GM12878 (cell line): ENCODE results near the gene LHX6. TPM values are rescaled to one million over a fixed set of nuclear protein-coding genes. Genes with fewer than 3 reads are reported as not detected.

ENCODE experiments used
- ATAC-seq: fragments of 200-7000 bp; cut with Tn5 transposase; 3 replicates; pipeline ENCODE4 v1.9.1; 2020; ENCODE audit warnings: mild to moderate bottlenecking, moderate library complexity
- BruUV-seq: library from RNA; stranded (reverse); fragments of 400-500 nt; replicated peaks from 2 replicates; lab custom pipeline; 2021; lab: Mats Ljungman, UMichigan
- CTCF ChIA-PET: fragments of 300-600 bp; sonication (Branson Sonifier 250); formaldehyde crosslinking; extraction: SDS; loops from one replicate; lab custom pipeline; 2021; ENCODE audit warnings: inconsistent platforms; lab: Yijun Ruan, JAX
- POLR2A ChIA-PET: fragments of 350-600 bp; formaldehyde crosslinking; extraction: SDS; loops from one replicate; lab custom pipeline; 2021; ENCODE audit warnings: inconsistent platforms; lab: Charles Lee
- RAD21 ChIA-PET: fragments of 300-600 bp; sonication (Branson Sonifier 250); formaldehyde crosslinking; loops from one replicate; lab custom pipeline; 2023; ENCODE audit warnings: antibody characterized with exemption; ENCODE audit not compliant: unreplicated experiment; lab: Charles Lee
- SMC1A ChIA-PET: fragments of 300-600 bp; sonication (Branson Sonifier 250); formaldehyde crosslinking; loops from one replicate; lab custom pipeline; 2023; ENCODE audit not compliant: unreplicated experiment, uncharacterized antibody; lab: Charles Lee
- DNase-seq: peaks from one replicate; pipeline ENCODE4 v3.0.0-alpha.2; 2011; ENCODE audit warnings: low read depth, low spot score
- FAIRE-seq: peaks from 3 replicates; lab custom pipeline; 2011; peaks lifted over from hg19 to GRCh38; lab: Jason Lieb, UNC
- H2AFZ ChIP-seq: 2 replicates; pipeline ENCODE4 v1.6.0; 2011; ENCODE audit warnings: low read depth, low read length, control low read depth; ENCODE audit not compliant: control insufficient read depth
- H3K27ac ChIP-seq: 2 replicates; pipeline ENCODE4 v1.5.1; 2011; ENCODE audit warnings: control low read depth; ENCODE audit not compliant: control insufficient read depth, insufficient read depth
- H3K27me3 ChIP-seq, 2 experiments: replicated peaks in 1 of 2; 2 replicates each; pipeline versions ENCODE4 v1.6.0 to v1.6.1; 2011; ENCODE audit warnings: low read length in 1 of 2; ENCODE audit not compliant: control insufficient read depth in 2 of 2, insufficient read depth in 2 of 2
- H3K36me3 ChIP-seq, 2 experiments: 2 replicates each; pipeline ENCODE4 v1.5.1; 2011; ENCODE audit warnings: low read length in 1 of 2; ENCODE audit not compliant: control insufficient read depth in 2 of 2, insufficient read depth in 2 of 2
- H3K4me1 ChIP-seq: 2 replicates; pipeline ENCODE4 v1.6.1; 2011; ENCODE audit warnings: mild to moderate bottlenecking, low read length, moderate library complexity, mixed read lengths; ENCODE audit not compliant: control insufficient read depth, insufficient read depth
- H3K4me2 ChIP-seq: 2 replicates; pipeline ENCODE4 v1.6.0; 2011; ENCODE audit warnings: control low read depth; ENCODE audit not compliant: control insufficient read depth, insufficient read depth
- H3K4me3 ChIP-seq: fragments of 200-600 bp; sonication (generic); 2 replicates; pipeline ENCODE4 v1.5.1; 2016
- H3K79me2 ChIP-seq: 2 replicates; pipeline ENCODE4 v1.6.0; 2011; ENCODE audit warnings: low read length; ENCODE audit not compliant: control insufficient read depth, insufficient read depth
- H3K9ac ChIP-seq: 2 replicates; pipeline ENCODE4 v1.8.0; 2011; ENCODE audit warnings: low read length, control low read depth, mixed read lengths; ENCODE audit not compliant: control insufficient read depth, insufficient read depth
- H3K9me3 ChIP-seq: replicated peaks from 3 replicates; pipeline ENCODE4 v1.5.1; 2011; ENCODE audit warnings: mild to moderate bottlenecking, low read length; ENCODE audit not compliant: control insufficient read depth, insufficient read depth
- H4K20me1 ChIP-seq: 2 replicates; pipeline ENCODE4 v1.6.0; 2011; ENCODE audit not compliant: control insufficient read depth, insufficient read depth
- DPF2 ChIP-seq: fragments of 450-650 bp; IDR thresholded peaks from 2 replicates; pipeline ENCODE4 v1.6.1; 2017; ENCODE audit warnings: mild to moderate bottlenecking
- FOXK2 ChIP-seq: fragments of 450-650 bp; IDR thresholded peaks from 2 replicates; pipeline ENCODE4 v1.6.1; 2017; ENCODE audit warnings: mild to moderate bottlenecking, moderate library complexity
- MEF2A ChIP-seq: IDR thresholded peaks from 2 replicates; pipeline ENCODE4 v1.6.1; 2011; ENCODE audit warnings: low read depth, mild to moderate bottlenecking, low read length, moderate library complexity; ENCODE audit not compliant: insufficient read depth
- SPI1 ChIP-seq: IDR thresholded peaks from 2 replicates; pipeline ENCODE4 v1.6.1; 2011; ENCODE audit warnings: low read depth, mild to moderate bottlenecking, low read length, moderate library complexity, borderline replicate concordance; ENCODE audit not compliant: insufficient read depth
- TAF1 ChIP-seq: IDR thresholded peaks from 2 replicates; pipeline ENCODE4 v1.6.1; 2011; ENCODE audit warnings: mild to moderate bottlenecking, low read depth, low read length, borderline replicate concordance
- WGBS: methylation state at CpG from one replicate; pipeline ENCODE4 v1.1.6; 2016; ENCODE audit warnings: low lambda C conversion rate; ENCODE audit not compliant: insufficient replicate concordance, insufficient coverage; ENCODE audit errors: missing lambda C conversion rate; 5-methylcytosine and 5-hydroxymethylcytosine counted together
- in situ Hi-C: fragments of 300-500 bp; cut with MboI; formaldehyde crosslinking; loops from 9 replicates; pipeline ENCODE4 v1.14.3; 2018; ENCODE audit warnings: mixed read lengths
- intact Hi-C: fragments of 100-400 bp; cut with micrococcal nuclease; formaldehyde crosslinking; loops from one replicate; pipeline ENCODE4 v1.14.2; 2022; ENCODE audit not compliant: unreplicated experiment
- polyA plus RNA-seq, 11 experiments: library from polyadenylated mRNA; depleted of rRNA in 4 of 11; unstranded in 6 of 11; stranded (reverse) in 5 of 11; fragments of >200 nt; fragmentation: Nextera tagmentation in 4 of 11; fragmentation: Illumina TruSeq in 1 of 11; extraction: Ambion mirVana in 4 of 11; extraction: Trizol in 1 of 11; gene quantifications; 1 replicate in 1 of 11; 2 replicates in 10 of 11; pipeline versions ENCODE4 v1.2.1 to v1.2.3, GENCODE V29; 2011 to 2016; ENCODE audit warnings: inconsistent platforms in 2 of 11, missing spikeins in 2 of 11, low read depth in 1 of 11
- total RNA-seq, 4 experiments: library from RNA; depleted of rRNA in 3 of 4; stranded (reverse); fragments of >200 nt in 3 of 4; fragmentation: Illumina TruSeq in 1 of 4; extraction: Trizol in 1 of 4; gene quantifications; 2 replicates each; pipeline versions ENCODE4 v1.2.1 to v1.2.3, GENCODE V29; 2013 to 2021
- TF ChIP-seq, protein P1 (sequence below): fragments of 450-650 bp; IDR thresholded peaks from 2 replicates; pipeline ENCODE4 v1.6.1; 2017; ENCODE audit warnings: low read depth, mild to moderate bottlenecking, moderate library complexity
- TF ChIP-seq, protein P2 (sequence below): IDR thresholded peaks from 2 replicates; pipeline ENCODE4 v1.6.1; 2011; ENCODE audit warnings: borderline replicate concordance, low read depth, mild to moderate bottlenecking, moderate library complexity, low read length; ENCODE audit not compliant: insufficient read depth, poor library complexity, severe bottlenecking

Gene LHX6
- total and polyA plus RNA-seq, 10 of the 15 experiments (the other 5 are each of a cell fraction or from before 2014, with no cell fraction given): not detected

DNA sequence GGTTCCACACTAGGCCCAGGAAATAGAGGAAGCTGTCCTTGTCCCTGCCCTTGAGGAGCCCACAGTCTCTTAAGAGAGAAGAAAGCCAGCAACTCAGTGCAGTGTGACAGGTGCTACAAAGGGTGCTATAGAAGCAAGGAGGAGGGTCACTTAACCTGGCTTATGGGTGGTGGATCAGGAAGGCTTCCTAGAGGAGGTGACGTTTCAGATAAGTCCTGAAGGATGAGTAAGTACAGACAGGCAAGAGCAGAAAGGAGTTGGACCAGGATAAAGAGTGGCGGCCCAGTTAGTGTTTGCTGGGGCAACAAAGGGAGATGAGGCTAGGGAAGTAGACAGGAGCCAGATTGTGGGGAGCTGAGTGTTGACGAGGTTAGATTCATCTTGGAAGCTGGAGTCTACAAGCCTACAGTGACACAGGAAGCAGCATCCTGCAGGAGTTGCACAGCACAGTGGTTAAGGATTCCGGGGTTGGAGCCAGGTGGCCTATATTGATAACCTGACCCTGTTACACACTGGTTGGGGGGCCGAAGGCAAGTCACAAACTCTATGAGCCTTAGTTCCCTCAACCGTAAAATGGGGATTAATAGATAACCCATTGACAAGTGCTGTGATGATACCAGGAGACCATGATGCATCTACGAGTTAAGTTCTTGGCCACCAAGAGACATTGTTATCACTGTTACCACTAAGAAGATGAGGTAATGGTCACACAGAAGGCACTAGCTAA, 5.4 kb upstream of the LHX6 start (continued):
- TF ChIP-seq SPI1: no peak
- TF ChIP-seq, protein P1, sequence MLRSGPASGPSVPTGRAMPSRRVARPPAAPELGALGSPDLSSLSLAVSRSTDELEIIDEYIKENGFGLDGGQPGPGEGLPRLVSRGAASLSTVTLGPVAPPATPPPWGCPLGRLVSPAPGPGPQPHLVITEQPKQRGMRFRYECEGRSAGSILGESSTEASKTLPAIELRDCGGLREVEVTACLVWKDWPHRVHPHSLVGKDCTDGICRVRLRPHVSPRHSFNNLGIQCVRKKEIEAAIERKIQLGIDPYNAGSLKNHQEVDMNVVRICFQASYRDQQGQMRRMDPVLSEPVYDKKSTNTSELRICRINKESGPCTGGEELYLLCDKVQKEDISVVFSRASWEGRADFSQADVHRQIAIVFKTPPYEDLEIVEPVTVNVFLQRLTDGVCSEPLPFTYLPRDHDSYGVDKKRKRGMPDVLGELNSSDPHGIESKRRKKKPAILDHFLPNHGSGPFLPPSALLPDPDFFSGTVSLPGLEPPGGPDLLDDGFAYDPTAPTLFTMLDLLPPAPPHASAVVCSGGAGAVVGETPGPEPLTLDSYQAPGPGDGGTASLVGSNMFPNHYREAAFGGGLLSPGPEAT: no peak

GRCh38 chr9:122232796-122233306, 4.1 kb upstream of the LHX6 start:
- H3K36me3 ChIP-seq: no peaks in the 10 kb centered on the region
- H3K4me1 ChIP-seq: no peaks in the 10 kb centered on the region
- FAIRE-seq (no peak), ATAC-seq (no peak), DNase-seq (no peak)
- H3K4me2 ChIP-seq: no peak overlapping the region
- H3K9ac ChIP-seq: no peak overlapping the region
- no peak overlapping the region for H3K4me3 ChIP-seq
- no peaks in the 10 kb centered on the region for H3K9me3 ChIP-seq
- ChIA-PET POLR2A (no interaction called here), RAD21 (no interaction called here), SMC1A (no interaction called here), CTCF (no interaction called here)
- BruUV-seq: no TSS peak
- WGBS: 47% methylated on average over 6 of the region's 6 CpGs
- H4K20me1 ChIP-seq: no peaks in the 10 kb centered on the region; the same call in 1 of the 2 replicates
- TF ChIP-seq FOXK2 (no peak), MEF2A (no peak), DPF2 (no peak), TAF1 (no peak)
- TF ChIP-seq, protein P2, sequence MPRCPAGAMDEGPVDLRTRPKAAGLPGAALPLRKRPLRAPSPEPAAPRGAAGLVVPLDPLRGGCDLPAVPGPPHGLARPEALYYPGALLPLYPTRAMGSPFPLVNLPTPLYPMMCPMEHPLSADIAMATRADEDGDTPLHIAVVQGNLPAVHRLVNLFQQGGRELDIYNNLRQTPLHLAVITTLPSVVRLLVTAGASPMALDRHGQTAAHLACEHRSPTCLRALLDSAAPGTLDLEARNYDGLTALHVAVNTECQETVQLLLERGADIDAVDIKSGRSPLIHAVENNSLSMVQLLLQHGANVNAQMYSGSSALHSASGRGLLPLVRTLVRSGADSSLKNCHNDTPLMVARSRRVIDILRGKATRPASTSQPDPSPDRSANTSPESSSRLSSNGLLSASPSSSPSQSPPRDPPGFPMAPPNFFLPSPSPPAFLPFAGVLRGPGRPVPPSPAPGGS: no peak
- in situ Hi-C loops: no loop called here
- intact Hi-C loops: no loop called here
- H3K27ac ChIP-seq: no peak overlapping the region
- H2AFZ ChIP-seq: no peak overlapping the region
- H3K27me3 ChIP-seq: peaks cover 8 to 22% of the 10 kb centered on the region in 2 experiments
- H3K79me2 ChIP-seq: no peaks in the 10 kb centered on the region
